ENCODE data around the gene DAD1.

GRCh38 chr14:22634233-22634900, 45.3 kb upstream of the DAD1 start:
- TF ChIP-seq CTCF (IDR thresholded peaks at IDR 0.05) (no peak), ZFX (IDR thresholded peaks at IDR 0.05; ENCODE audit: borderline replicate concordance) (no peak)

Measured in 22Rv1 (cell line).